Measurements from ENCODE around the gene SNRNP70.

Gene SNRNP70

GRCh38 chr19:49151267-49152118, 66.2 kb downstream of the SNRNP70 start:
- DNase-seq, result peak; percentile 86
- H3K4me3 ChIP-seq (ENCODE audit: low read depth, low read length), result peak overlapping the region; percentile 89
- H3K4me1 ChIP-seq, result peaks cover 5% of the 10 kb centered on the region

GRCh38 chr19:49152119-49152550, 66.9 kb downstream of the SNRNP70 start:
- H3K4me1 ChIP-seq, result peaks cover 5% of the 10 kb centered on the region
- TF ChIP-seq CTCF (IDR thresholded peaks at IDR 0.05; ENCODE audit: low read depth, low read length), result no peak
- no peaks in the 10 kb centered on the region for H3K9me3 ChIP-seq
- no peak overlapping the region for H3K4me3 ChIP-seq (ENCODE audit: low read depth, low read length)
- DNase-seq, result no peak
- H3K27me3 ChIP-seq, result no peaks in the 10 kb centered on the region
- H3K36me3 ChIP-seq, result no peaks in the 10 kb centered on the region

More at GRCh38 chr19:49151267-49152118, 66.2 kb downstream of the SNRNP70 start:
- no peak for TF ChIP-seq CTCF (IDR thresholded peaks at IDR 0.05; ENCODE audit: low read depth, low read length)
- Histone ChIP-seq H3K27me3 (no peaks in the 10 kb centered on the region), H3K9me3 (no peaks in the 10 kb centered on the region), H3K36me3 (no peaks in the 10 kb centered on the region)

GRCh38 chr19:49153167-49153809, 68.0 kb downstream of the SNRNP70 start:
- H3K27me3 ChIP-seq, result no peaks in the 10 kb centered on the region
- no peaks in the 10 kb centered on the region for H3K36me3 ChIP-seq
- no peak for DNase-seq
- no peak overlapping the region for H3K4me3 ChIP-seq (ENCODE audit: low read depth, low read length)
- peaks cover 5% of the 10 kb centered on the region for H3K4me1 ChIP-seq
- TF ChIP-seq CTCF (IDR thresholded peaks at IDR 0.05; ENCODE audit: low read depth, low read length), result no peak
- H3K9me3 ChIP-seq, result no peaks in the 10 kb centered on the region

- no peak for DNase-seq
- Histone ChIP-seq H3K27me3 (no peaks in the 10 kb centered on the region), H3K4me1 (peaks cover 8% of the 10 kb centered on the region), H3K9me3 (no peaks in the 10 kb centered on the region), H3K4me3 (ENCODE audit: low read depth, low read length) (no peak overlapping the region), H3K36me3 (no peaks in the 10 kb centered on the region)
- TF ChIP-seq CTCF (IDR thresholded peaks at IDR 0.05; ENCODE audit: low read depth, low read length), result no peak
Measured at GRCh38 chr19:49154279-49154678, 69.0 kb downstream of the SNRNP70 start.

GRCh38 chr19:49155005-49155819, 70.0 kb downstream of the SNRNP70 start, which contains the start of gene HRC:
TSS of gene HRC (minus strand) at chr19:49155396. CDS start at chr19:49155237, 159 bp downstream.
- TF ChIP-seq CTCF (IDR thresholded peaks at IDR 0.05; ENCODE audit: low read depth, low read length), result no peak
- Histone ChIP-seq H3K27me3 (no peaks in the 10 kb centered on the region), H3K4me1 (peaks cover 8% of the 10 kb centered on the region)

More at GRCh38 chr19:49155005-49155819, 70.0 kb downstream of the SNRNP70 start, which contains the start of gene HRC:
- no peak for DNase-seq
- Histone ChIP-seq H3K4me3 (ENCODE audit: low read depth, low read length) (no peak within 1 kb of the TSS), H3K36me3 (no peaks in the 10 kb centered on the region), H3K9me3 (no peaks in the 10 kb centered on the region)

All from BE2C (cell line).